Vagina (tissue), 2 donors: ENCODE results near the gene PTPRN2. TPM values are rescaled to one million over a fixed set of nuclear protein-coding genes. Genes with fewer than 3 reads are reported as not detected.

ENCODE experiments used
- DNase-seq, 2 donors: peaks; one replicate each; pipeline ENCODE4 v3.0.0-alpha.2; 2017; ENCODE audit errors: extremely low spot score in 2 of 2
- H3K27ac ChIP-seq: fragments of 200-600 bp; sonication (generic); one replicate; pipeline ENCODE4 v1.5.1; 2019
- H3K27me3 ChIP-seq: fragments of 200-600 bp; sonication (generic); one replicate; pipeline ENCODE4 v1.5.1; 2019
- H3K36me3 ChIP-seq, 2 donors: fragments of 200-600 bp; sonication (generic); one replicate each; pipeline ENCODE4 v1.5.1; 2017 to 2019
- H3K4me1 ChIP-seq: fragments of 200-600 bp; sonication (generic); one replicate; pipeline ENCODE4 v1.5.1; 2019
- H3K4me3 ChIP-seq, 2 donors: fragments of 200-600 bp; sonication (generic); 1 replicate in 1 of 2; 2 replicates in 1 of 2; pipeline ENCODE4 v1.5.1; 2016 to 2019
- H3K9me3 ChIP-seq: fragments of 200-600 bp; sonication (generic); one replicate; pipeline ENCODE4 v1.5.1; 2019
- CTCF ChIP-seq, 3 experiments: fragments of 450-650 bp in 2 of 3; fragments of 200-600 bp in 1 of 3; sonication (generic) in 1 of 3; IDR thresholded peaks; one replicate each; pipeline ENCODE4 v1.5.1; 2017 to 2019; ENCODE audit warnings: antibody characterized with exemption in 3 of 3, mild to moderate bottlenecking in 2 of 3, moderate library complexity in 2 of 3
- POLR2A ChIP-seq, 2 donors: fragments of 450-650 bp; IDR thresholded peaks; one replicate each; pipeline ENCODE4 v1.6.1; 2017; ENCODE audit warnings: antibody characterized with exemption in 2 of 2, mild to moderate bottlenecking in 2 of 2, moderate library complexity in 2 of 2
- POLR2AphosphoS5 ChIP-seq, 2 donors: sonication (generic); formaldehyde crosslinking; IDR thresholded peaks; one replicate each; pipeline ENCODE4 v1.9.0; 2017; ENCODE audit warnings: antibody characterized with exemption in 2 of 2, mild to moderate bottlenecking in 2 of 2, low read depth in 1 of 2; ENCODE audit not compliant: insufficient read depth in 1 of 2
- intact Hi-C: fragments of 100-400 bp; cut with DNase I; formaldehyde crosslinking; loops from one replicate; pipeline ENCODE4 v1.15.1; 2023
- total RNA-seq: library from RNA; depleted of rRNA; stranded (reverse); fragments of >200 nt; gene quantifications from one replicate; pipeline ENCODE4 v1.2.3, GENCODE V29; 2016

Gene PTPRN2
- total RNA-seq, 1 donor from 2014 or later: 7.4 TPM

GRCh38 chr7:158401295-158401694 is 186.3 kb downstream of the PTPRN2 start:
- DNase-seq: no peak

GRCh38 chr7:158400601-158401225 is 186.9 kb downstream of the PTPRN2 start:
- Histone ChIP-seq H3K9me3 (no peaks in the 10 kb centered on the region), H3K27ac (no peak overlapping the region), H3K36me3 (no peaks in the 10 kb centered on the region), H3K4me3 (no peak overlapping the region), H3K27me3 (no peaks in the 10 kb centered on the region), H3K4me1 (peaks cover 16% of the 10 kb centered on the region)
- no peak for DNase-seq
- TF ChIP-seq POLR2A (IDR thresholded peaks at IDR 0.05): no peak
- no peak for TF ChIP-seq CTCF (IDR thresholded peaks at IDR 0.05)
- TF ChIP-seq POLR2AphosphoS5 (IDR thresholded peaks at IDR 0.05; ENCODE audit: insufficient read depth in 1 of 2, low read depth in 1 of 2): no peak
- intact Hi-C loops: no loop called here

More at GRCh38 chr7:158401295-158401694, 186.3 kb downstream of the PTPRN2 start:
- no peaks in the 10 kb centered on the region for H3K36me3 ChIP-seq
- no peak overlapping the region for H3K4me3 ChIP-seq
- H3K27ac ChIP-seq: no peak overlapping the region
- TF ChIP-seq CTCF (IDR thresholded peaks at IDR 0.05): no peak
- no peak for TF ChIP-seq POLR2AphosphoS5 (IDR thresholded peaks at IDR 0.05; ENCODE audit: insufficient read depth in 1 of 2, low read depth in 1 of 2)
- TF ChIP-seq POLR2A (IDR thresholded peaks at IDR 0.05): no peak
- H3K9me3 ChIP-seq: no peaks in the 10 kb centered on the region
- no peaks in the 10 kb centered on the region for H3K27me3 ChIP-seq
- intact Hi-C loops: no loop called here
- H3K4me1 ChIP-seq: peaks cover 11% of the 10 kb centered on the region

- Histone ChIP-seq H3K9me3 (no peaks in the 10 kb centered on the region), H3K4me3 (no peak overlapping the region), H3K4me1 (peaks cover 16% of the 10 kb centered on the region), H3K27me3 (no peaks in the 10 kb centered on the region), H3K36me3 (no peaks in the 10 kb centered on the region), H3K27ac (no peak overlapping the region)
- TF ChIP-seq POLR2A (IDR thresholded peaks at IDR 0.05): no peak
- TF ChIP-seq CTCF (IDR thresholded peaks at IDR 0.05): no peak
- no peak for TF ChIP-seq POLR2AphosphoS5 (IDR thresholded peaks at IDR 0.05; ENCODE audit: insufficient read depth in 1 of 2, low read depth in 1 of 2)
- DNase-seq: no peak
- intact Hi-C loops: no loop called here
Observed at GRCh38 chr7:158399762-158400161, 187.9 kb downstream of the PTPRN2 start.

- Histone ChIP-seq H3K27me3 (no peaks in the 10 kb centered on the region), H3K36me3 (no peaks in the 10 kb centered on the region), H3K4me1 (peaks cover 16% of the 10 kb centered on the region), H3K9me3 (no peaks in the 10 kb centered on the region), H3K27ac (no peak overlapping the region), H3K4me3 (no peak overlapping the region)
- DNase-seq: no peak
- intact Hi-C loops: no loop called here
- TF ChIP-seq POLR2A (IDR thresholded peaks at IDR 0.05) (no peak), CTCF (IDR thresholded peaks at IDR 0.05) (no peak), POLR2AphosphoS5 (IDR thresholded peaks at IDR 0.05; ENCODE audit: insufficient read depth in 1 of 2, low read depth in 1 of 2) (no peak)
Observed at GRCh38 chr7:158398750-158399149, 188.9 kb downstream of the PTPRN2 start.

GRCh38 chr7:158397885-158398284 is 189.7 kb downstream of the PTPRN2 start:
- Histone ChIP-seq H3K27me3 (no peaks in the 10 kb centered on the region), H3K9me3 (no peaks in the 10 kb centered on the region), H3K4me1 (peaks cover 15% of the 10 kb centered on the region), H3K27ac (no peak overlapping the region), H3K4me3 (no peak overlapping the region), H3K36me3 (no peaks in the 10 kb centered on the region)
- intact Hi-C loops: no loop called here
- DNase-seq: no peak
- TF ChIP-seq POLR2AphosphoS5 (IDR thresholded peaks at IDR 0.05; ENCODE audit: insufficient read depth in 1 of 2, low read depth in 1 of 2): no peak
- TF ChIP-seq CTCF (IDR thresholded peaks at IDR 0.05): no peak
- TF ChIP-seq POLR2A (IDR thresholded peaks at IDR 0.05): no peak
